Measurements from ENCODE around the gene NPTN.
"Not testable (repeated sequence)": the region's sequence is repeated elsewhere in the genome, so short reads cannot be mapped to it uniquely, and the experiment has no call there.

NPTN gene

DNA sequence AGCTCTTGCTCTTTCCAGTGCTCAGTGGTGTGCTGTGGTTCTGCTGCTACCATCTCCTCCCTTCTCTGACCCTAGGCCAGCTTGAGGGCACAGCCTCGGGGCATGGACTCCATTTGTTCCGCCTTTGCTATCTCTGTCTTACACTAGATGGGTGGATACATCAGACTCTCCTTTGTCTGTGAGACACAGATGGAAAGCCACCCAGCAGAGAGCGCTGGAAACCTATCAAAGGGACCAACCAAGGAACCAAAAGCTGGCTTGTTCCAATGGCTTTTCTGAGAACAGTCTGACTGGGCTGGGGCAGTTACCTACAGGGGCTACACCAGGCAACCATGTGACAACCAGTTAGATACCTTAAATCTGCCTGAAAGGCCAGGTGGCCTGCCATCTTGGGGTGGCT, 63.8 kb downstream of the NPTN start:
- no peak for DNase-seq

DNA sequence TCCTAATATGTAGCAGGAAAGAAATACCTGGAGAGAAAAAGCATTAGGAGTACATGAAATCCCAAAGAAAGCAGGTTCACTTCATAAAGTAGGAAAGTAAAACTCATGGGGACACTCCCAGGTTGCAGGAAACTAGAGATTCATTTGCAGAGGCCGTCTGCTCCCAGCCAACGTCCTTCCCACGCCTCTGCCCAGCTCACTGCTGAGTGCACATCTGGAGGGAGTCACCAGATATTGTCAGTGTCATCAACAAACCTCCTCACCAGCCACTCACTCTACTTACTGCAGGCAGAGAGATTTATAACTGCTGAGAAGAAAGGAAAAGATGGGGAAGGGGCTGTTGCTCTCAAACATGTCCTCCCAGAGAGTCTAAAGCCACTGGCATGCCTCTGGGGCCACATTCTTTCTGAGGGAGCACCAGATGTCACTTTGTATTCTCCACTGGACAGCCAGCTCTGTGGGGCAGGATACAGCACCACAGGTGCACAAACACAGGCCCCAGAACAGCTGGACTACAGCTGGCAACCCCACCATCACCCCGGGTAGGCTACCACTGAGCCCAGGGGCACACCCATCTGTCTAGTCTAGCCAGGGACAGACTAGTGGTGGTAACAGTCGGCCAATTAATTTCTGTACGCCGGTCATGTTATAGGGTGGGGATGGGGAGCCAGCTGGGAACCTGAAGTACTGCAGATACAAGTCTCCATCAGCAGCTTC, 64.5 kb downstream of the NPTN start:
- no peak for DNase-seq

DNA sequence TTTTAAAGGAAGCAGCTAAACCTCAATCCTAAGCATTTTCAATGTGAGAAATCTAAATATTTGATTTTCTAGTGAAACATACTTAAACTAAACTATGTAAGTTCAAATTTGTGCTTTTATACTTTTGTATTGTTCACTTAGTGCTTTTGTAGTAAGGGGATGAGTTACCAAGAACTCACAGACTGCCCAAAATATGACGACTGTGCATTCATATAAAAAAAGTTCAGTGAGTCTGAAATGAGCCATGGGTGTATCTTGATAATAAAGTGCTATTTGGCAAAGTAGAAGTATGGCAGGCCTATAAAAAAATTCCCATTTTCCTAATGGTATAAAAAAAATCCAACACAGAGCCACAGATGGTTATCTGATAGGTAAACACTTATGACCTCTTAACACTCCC, 66.2 kb downstream of the NPTN start:
- no peak for DNase-seq

DNA sequence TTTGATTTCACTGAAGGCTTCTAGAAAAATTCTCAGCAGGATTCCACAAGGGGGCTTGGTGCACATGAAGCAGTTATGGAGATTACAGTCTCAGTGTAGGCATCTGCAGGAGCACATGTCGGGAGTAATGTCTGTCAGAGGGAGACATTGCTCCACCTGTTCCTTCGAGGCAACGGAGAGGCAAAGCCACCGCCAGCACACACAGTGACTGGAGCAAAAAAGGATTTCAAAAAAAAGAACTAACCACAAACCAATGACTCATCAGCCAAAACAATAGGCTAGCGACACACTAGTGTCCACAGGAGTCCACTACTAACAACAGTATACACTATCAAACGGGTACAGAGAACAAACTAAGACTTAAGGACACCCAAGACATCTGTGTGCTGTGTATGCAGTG, 68.9 kb downstream of the NPTN start:
- no peak for DNase-seq

DNA sequence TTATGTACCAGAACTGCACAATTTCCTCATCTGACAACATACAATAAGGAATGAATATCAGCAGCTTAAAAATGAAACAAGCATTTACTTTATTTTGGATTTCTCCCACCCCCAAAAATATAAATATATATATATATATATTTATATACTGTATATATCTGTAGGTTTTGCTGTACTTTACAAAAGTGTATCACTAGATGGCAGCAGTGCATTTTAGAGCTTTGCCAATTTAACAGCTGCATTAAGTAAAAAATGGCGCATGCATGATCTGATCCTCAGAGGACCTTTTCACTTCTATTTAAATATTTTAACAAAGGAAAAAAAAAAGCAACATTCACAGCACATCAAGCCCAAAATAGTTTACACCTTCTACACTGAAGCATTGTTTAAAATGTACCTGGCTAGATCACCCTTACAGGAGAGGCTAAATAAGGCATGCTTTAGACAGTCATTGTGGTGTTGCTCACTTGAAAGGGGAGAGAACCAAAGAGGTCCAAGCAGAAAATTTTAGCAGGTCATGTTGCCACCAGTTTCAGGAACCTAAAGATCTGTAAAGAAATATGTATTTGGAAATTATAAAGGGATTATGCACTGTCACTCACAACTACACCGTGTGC, 72.6 kb downstream of the NPTN start:
- peak; percentile 12 for DNase-seq

DNA sequence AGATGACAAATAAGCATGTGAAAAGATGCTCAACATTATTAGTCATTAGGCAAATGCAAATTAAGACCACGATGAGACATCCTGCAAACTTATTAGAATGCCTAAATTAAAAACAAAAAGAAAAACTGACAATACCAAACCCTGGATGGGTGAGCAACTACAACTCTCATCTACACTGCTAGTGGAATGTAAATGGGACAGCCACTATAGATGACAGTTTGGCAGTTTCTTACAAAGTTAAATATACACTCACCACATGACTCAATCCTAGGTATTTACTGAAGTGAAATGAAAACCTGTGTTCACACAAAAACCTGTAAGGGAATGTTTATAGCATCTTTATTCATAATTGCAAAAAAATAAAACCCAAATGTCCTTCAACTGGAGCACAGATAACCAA, 74.7 kb downstream of the NPTN start:
- no peak for DNase-seq

DNA sequence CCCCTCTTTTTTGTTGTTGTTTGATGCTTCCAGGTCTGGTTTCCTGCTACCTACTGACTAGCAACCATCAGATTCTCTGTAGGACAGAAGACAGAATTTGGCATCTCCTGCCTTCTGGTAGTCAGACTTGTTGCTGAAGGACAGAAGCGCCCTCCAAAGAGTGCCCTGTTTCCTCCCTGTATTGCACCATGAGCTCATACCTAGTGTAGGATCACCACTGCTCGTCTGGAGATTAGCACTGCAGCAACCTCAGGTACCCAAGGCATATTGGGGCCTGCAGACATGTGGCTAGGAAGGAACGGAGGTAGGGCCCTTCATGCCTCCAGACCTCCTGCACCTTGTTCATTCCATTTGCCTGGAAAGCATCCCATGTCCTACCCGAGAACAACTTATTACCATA, 78.1 kb downstream of the NPTN start:
- no peak for DNase-seq

DNA sequence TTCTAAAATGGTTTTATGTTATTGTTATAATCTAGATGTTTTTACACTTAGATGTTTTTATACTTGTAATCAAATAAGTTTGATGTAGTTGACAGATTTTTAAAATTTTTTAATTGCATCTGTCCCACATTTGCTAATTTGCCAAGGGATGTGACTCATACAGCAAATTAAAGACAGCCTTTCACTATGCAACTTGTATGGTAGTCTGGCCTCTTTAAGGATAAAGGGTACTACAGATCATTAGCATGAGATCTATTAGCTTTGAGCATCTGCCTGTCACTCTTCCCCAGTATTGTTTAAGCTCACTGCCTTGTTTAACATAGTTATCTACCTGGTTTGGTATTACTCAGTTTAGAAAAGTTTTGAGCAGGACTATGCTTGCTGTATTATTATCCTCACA, 83.0 kb downstream of the NPTN start:
- DNase-seq = no peak

DNA sequence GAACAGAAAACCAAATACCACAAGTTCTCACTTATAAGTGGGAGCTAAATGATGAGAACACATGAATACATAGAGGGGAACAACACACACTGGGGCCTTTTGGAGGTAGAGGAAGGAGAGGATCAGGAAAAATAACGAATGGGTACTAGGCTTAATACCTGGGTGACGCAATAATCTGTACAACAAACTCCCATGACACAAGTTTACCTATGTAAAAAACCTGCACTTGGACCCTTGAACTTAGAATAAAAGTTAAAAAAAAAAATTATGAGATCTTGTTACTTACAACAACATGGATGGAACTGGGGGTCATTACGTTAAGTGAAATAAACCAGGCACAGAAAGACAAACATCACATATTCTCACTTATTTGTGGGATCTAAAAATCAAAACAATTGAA, 84.3 kb downstream of the NPTN start:
- not testable (repeated sequence) for DNase-seq

GRCh38 chr15:73541479-73541878, 91.7 kb downstream of the NPTN start:
- no peak for DNase-seq

DNA sequence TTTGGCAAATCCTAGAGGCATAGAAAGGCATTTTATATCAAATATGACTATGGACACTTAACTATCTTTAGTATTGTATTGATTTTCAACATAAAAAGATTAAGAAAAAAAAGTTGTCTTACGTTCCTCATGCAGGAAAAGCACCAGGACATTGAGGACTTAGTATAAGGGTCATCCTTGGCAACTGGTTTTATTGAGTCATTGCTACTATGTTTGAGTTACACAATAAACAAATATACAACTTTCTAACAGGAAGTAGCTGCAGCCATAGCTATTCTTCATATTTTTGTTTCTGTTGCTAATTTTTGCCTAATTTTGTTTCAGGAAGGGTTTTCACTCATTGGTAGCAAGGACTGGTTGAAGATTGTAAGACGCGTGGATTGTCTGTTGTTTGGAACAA, 93.0 kb downstream of the NPTN start:
- DNase-seq = no peak

GRCh38 chr15:73539212-73540128, 93.7 kb downstream of the NPTN start:
- no peak for DNase-seq

DNA sequence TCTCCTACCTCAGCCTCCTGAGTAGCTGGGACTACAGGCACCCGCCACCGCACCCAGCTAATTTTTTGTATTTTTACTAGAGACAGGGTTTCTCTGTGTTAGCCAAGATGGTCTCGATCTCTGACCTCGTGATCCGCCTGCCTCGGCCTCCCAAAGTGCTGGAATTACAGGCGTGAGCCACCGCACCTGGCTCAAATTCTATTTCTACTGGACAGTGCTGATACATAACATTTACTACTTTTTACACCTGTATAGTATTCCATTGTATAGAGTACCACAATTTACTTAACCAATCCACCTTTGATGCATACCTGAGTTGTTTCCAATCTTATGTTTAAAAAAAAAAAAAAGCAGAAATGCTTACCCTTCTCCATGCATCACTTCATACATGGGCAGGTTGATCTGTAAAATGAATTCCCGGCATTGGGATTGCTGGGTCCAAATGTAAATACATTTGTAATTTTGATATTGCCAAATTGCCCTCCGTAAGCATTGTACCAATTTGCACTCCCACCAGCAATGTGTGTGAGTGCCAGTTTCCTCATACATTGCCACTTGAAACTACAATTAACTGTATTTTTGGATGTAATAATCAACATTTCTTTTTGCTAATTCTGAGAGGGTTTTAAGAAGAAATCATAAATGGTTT, 94.5 kb downstream of the NPTN start:
- DNase-seq = no peak

DNA sequence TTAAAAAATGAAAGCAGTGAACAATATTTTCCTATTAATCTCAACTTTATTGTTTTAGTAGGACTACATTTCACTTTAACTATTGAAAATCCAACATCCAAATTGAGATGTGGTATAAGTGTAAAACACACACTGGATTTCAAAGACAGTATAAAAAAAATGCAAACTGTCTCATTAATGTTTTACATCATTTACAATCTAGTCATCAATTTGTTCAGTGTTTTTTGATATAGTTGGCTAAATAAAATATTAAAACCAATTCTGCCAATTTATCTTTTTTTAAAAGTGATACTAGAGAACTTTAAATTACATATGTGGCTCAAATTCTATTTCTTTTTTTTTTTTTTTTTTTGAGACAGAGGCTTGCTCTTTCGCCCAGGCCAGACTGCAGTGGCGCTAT, 95.1 kb downstream of the NPTN start:
- no peak for DNase-seq

- DNase-seq = no peak
Observed at GRCh38 chr15:73530649-73531048, 102.5 kb downstream of the NPTN start.

DNA sequence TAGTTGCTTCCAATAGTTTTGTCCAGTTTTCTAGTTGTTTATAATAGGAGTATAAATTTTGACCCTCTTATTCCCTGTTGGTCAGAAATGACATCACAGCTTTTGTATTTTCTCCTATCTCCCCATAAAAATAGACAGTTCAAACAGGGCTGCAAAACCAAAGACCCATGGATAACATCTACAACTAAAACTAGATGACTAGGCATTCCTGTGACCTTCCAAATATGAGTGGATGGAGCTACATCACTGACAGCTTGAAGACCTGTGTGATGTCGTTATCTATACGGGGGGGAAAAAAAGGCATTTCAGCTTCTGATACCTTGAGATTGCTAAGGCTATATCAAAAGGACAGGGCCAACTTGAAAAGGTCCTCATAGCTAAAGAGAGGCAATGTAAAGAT, 105.6 kb downstream of the NPTN start:
- DNase-seq = no peak

DNA sequence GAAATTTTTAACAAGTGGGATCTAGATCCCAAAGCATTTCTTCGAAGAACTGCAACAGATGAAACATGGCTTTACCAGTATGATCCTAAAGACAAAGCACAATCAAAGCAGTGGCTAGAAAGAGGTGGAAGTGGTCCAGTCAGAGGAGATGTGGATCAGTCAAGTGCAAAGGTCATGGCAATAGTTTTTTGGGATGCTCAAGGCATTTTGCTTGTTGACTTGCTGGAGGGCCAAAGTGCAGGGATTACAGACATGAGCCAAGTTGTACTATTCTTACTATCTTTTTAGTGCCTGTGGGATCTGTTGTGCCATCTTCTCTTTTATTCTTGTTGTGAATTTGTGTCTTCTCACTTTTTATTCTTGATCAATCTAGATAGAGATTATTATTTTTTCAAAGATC, 108.3 kb downstream of the NPTN start:
- no peak for DNase-seq

DNA sequence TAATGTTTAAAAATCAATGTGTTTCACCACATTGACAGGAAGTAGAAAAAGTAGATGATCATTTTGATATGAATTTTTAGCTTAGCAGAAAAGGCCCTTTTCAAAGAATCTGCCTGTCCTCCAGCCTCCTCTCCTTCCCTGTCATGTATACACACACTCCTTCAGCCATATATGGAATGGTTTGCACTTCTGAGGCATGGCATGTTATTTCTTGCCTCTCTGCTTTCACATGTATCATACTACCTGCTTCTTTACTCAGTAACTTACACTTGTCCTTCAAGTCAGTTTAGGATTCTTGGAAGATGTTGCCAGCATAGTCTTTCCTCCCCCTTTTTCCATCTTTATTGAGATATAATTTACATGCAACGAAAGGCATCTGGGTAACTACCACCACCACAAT, 111.2 kb downstream of the NPTN start:
- DNase-seq = no peak

DNA sequence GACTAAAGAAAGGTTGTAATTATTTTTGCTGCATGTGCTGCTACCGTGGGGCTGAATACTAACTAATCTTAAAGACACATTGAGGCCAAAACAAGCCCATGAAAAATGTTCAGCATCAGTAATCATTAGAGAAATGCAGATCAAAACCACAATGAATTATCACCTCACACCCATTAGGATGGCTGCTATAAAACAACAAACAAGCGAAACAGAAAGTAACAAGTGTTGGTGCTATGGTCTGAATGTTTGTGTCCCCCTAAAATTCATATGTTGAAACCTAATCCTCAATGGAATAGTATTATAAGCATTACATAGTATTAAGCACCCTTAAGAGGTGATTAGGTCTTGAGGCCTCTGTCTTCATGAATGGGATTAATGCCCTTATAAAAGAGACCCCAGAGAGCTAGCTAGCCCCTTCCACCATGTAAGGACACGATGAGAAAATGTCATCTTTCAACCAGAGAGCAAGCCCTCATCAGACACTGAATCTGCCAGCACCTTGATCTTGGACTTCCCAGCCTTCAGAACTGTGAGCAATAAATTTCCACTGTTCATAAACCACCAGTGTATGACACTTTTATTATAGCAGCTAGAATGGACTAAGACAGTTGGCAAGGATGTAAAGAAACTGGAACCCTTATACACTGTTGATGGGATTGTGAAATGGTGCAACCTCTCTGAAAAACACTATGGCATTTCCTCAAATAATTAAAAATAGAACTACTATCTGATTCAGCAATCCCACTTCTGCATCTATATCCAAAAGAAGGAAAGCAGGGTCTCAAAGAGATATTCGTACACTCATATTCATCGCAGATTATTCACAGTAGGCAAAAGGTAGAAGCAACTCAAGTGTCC, 114.1 kb downstream of the NPTN start:
- no peak for DNase-seq

DNA sequence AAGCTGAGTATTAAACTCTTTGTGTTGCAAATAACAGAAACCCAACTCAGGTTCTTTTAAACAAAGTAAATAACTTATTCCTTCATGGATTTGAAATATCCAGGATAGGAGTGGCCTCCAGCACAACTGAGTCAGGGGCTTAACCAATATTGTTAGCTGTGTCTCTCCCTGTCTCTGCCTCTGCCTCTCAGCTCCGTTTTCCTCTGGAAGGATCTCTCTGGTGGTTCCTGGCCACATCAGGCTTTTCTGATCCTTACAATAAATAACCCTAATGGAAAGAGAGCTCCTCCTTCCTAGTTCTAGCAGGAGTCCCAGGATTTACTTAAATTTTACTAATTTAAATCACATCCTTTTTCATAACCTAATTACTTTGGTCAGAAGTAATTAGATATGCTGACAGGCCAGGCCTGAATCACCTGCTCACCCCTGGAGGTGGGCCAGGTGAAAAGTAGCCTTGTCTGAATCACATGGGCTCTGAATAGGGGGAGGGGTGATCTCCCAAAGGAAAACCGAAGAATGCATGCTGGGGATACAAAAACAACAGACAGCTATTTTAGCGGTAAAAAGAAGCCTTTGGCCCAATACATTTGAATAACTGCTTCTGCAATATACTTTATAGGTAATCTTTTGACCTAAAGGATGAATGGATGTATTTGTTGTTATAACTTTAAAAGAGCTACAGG, 114.9 kb downstream of the NPTN start:
- peak; percentile 2 for DNase-seq

DNA sequence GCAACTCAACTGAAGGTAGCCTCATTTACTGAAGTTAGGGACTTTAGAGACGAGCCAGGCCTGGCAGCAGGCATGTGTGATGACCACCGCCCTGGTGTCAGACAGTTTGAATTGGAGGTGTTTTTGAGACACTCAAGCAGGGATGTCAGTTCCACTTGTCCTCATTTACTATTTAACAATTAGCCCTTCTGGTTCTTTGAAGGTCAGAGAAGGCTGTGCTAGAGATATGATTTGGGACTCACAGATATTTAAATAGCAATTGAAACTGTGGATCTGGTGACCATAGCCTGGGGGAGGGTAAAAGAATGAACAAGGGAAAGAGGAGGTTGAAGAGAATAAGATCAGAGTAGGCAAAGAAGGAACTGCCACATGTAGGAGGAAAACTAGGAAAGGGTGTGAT, 115.6 kb downstream of the NPTN start:
- no peak for DNase-seq

DNA sequence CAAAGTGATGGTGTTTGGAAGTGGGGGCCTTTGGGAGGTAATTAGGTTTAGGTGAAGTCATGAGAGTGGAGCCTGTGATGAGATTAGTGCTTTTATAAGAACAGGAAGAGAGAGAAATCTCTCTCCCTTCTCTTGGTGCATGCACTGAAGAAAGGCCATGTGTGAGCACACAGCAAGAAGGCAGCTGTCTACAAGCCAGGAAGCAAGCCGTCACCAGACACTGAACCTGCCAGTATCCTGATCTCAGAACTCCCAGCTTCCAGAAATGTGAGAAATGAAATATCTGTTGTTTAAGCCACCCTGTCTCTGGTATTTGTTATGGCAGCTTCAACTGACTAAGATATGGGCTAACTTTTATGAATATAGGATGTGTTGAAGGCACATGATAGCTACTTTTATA, 117.7 kb downstream of the NPTN start:
- DNase-seq = no peak

Measured in NCI-H2029 (cell line).